GM19240 (cell line): ENCODE results near the gene TTC19.
"Not testable (repeated sequence)": the region's sequence is repeated elsewhere in the genome, so short reads cannot be mapped to it uniquely, and the experiment has no call there.

ENCODE experiments used
- DNase-seq: peaks from one replicate; pipeline ENCODE4 v3.0.0; 2011; ENCODE audit warnings: low spot score; ENCODE audit not compliant: insufficient read length

The TTC19 gene

GRCh38 chr17:16027708-16028584 lies 28.3 kb downstream of the TTC19 start:
- peak; percentile 15 for DNase-seq

GRCh38 chr17:16033729-16034349 lies 34.2 kb downstream of the TTC19 start:
- no peak for DNase-seq

DNA sequence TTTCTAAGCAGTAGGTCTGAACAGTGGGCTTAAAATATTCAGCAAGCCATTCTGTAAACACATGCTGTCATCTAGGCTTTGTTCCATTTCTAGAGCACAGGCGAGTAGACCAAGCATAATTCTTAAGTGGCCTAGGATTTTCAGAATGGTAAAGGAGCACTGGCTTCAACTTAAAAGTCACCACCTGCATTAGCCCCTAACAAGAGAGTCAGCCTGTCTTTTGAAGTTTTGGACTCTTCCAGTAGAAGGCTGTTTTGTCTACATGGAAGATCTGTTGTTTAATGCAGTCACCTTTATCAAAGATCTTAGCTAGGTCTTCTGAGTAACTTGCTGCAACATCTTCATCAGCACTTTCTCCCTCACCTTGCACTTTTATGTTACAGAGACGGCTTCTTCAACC lies 36.6 kb downstream of the TTC19 start:
- DNase-seq, result no peak

DNA sequence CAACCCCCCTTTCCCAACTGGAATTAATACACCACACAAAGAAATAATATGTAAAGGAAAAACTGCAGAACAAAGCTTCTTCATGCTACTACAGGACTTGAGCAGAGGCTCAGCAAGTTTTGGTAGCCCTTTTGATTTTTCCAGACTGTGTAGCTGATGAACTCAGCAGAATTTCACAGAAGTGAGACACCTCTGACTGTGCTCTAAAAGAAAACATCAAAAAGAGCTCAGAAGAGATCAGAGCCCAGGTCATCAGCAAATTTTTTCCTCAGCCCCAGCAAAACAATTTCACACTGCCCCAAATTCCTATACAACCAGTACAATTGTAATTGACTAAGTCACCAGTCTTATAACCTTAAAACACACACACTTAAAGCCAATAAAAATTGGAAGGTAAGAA lies 38.0 kb downstream of the TTC19 start:
- DNase-seq, result no peak

DNA sequence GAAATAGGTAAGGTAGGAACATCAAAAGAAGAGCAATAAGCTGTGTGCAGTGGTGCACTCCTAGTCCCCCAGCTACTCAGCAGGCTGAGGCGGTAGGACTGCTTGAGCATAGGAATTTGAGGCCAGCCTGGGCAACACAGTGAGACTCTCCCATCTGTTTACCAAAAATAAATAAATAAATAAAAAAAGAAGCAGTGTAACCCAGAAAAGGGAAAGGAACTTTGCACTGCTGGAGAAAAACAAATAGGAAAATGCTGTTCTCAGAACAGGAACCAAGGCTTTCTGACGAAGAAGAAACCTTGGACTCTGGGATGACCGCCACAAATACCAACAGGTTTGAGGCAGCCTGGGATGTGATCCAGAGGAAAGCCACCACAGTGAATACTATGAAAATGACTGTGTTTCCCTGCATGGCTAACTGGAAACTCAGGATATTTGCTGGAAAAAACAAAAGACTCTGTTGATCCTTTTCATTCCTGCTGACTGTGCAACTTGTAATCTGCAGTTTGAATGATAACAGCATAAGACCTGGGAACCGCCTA lies 41.2 kb downstream of the TTC19 start:
- DNase-seq, result no peak

DNA sequence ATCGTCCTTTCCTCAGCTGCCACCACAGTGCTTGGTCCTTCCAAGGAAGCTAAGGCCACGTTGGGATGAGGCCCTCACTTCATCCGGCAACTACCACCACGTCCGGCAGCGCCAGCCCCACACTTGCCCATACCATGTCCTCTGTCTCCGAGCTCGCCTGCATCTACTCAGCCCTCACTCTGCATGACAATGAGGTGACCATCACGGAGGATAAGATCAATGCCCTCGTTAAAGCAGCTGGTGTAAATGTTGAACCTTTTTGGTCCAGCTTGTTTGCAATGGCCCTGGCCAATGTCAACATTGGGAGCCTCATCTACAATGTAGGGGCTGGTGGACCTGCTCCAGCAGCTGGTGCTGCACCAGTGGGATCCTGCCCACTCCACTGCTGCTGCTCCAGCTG lies 44.9 kb downstream of the TTC19 start:
- DNase-seq, result no peak

- DNase-seq, result no peak
Observed at GRCh38 chr17:16046966-16047365, 47.3 kb downstream of the TTC19 start.

DNA sequence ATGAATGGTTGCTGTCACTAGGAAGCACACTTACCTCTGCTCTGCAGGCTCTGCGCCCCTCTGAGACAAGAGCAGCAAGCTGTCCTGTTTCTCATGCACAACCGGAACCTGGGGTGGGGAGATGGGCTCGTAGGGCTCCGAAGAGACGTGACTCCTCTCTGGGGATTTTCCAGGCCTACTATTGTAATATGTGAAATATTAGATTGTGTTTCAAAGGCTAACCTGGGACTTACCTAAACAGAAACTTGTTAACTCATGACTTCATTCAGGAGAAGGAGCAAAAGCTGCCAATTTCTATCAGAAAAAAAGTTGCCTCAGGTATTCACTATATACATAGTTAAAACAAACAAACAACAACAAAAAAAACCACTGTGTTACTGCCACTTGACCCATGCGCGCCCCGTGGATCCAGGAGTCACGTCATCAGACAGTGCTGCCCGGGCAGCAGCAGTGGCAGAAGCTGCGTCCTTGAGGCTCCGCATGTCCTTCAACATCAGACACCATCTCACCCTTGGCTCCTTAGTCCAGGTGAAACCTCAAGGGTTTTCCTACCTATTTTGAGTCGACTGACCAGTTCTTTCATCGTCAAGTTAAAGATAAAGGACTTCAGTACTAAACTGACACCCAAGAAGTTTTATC lies 49.3 kb downstream of the TTC19 start:
- no peak for DNase-seq

DNA sequence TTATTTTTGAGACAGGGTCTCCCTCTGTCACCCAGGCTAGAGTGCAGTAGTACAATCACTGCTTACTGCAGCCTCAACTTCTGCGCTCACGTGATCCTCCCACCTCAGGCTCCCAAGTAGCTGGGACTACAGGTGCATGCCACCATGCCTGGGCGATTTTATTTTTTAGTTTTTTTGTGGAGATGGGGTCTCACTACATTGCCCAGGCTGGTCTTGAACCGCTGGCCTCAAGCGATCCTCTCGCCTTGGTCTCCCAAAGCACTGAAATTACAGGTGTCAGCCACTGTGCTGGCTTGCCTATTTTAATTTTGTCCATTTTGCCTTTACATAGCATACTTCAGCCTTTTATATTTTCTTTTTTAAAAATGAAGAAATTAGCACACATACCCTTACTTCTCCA lies 51.2 kb downstream of the TTC19 start:
- no peak for DNase-seq

- DNase-seq, result no peak
Observed at GRCh38 chr17:16052486-16052885, 52.9 kb downstream of the TTC19 start.

DNA sequence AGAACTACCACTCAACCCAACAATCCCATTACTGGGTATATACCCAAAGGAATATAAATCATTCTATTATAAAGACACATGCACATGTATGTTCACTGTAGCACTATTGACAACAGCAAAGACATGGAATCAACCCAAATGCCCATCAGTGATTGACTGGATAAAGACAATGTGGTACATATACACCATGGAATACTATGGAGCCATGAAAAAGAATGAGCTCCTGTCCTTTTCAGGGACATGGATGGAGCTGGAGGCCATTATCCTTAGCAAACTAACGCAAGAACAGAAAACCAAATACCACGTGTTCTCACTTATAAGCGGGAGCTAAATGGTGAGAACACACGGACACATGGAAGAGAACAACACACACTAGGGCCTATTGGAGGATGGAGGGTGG lies 55.5 kb downstream of the TTC19 start:
- not testable (repeated sequence) for DNase-seq

DNA sequence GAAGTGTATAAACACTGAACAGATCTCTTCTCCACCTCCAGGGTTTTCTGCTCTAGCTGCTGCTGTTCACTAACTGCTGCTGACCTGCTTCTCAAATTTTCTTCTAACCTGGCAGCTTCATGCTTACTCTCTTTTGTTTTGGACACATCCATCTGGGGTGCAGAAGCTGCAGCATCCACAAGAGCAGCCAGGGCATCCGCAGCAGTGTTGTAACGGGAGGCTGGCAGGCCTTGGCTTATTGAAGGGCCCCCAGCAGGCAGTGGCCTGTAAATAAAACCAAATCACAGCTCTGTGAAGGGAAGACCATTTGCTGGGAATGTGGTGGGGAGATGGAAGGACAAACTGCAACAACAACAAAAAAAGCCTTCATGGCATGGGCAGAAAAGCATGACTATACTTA lies 62.0 kb downstream of the TTC19 start:
- DNase-seq, result no peak

DNA sequence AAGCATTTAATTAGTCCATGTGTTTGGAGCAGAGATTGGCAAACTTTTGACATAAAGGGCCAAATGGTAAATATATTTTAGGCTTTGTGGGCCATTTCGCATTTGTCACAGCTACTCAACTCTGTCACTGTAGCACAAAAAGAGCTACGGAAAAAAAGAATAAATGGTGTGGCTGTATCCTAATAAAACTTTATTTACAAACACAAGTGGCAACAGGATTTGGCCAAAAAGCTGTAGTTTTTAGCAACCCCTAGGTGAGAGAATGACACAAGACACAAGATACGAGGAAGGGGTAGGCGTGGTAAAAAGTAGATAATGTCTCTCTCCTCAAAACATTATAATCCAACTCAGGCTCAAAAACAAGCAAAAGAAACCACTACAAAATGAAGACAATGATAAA lies 66.5 kb downstream of the TTC19 start:
- DNase-seq, result no peak

DNA sequence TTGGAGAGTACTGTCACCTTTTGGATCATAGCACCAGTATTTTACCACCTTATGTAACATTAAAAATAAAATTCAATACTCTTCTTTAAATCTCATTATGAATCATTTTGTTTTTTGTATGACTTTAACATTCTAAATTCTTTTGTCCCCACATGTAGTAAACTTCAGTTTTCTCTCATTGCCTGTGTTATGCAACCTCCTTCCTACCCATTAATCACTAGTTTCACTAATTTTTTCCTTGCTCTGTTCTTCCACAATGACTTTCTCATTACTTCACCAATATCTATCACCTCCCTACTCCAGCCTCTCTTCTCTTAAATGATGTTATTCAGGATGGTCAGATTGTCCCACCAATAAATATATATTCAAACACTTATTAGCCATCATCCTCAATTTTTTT lies 68.7 kb downstream of the TTC19 start:
- no peak for DNase-seq

DNA sequence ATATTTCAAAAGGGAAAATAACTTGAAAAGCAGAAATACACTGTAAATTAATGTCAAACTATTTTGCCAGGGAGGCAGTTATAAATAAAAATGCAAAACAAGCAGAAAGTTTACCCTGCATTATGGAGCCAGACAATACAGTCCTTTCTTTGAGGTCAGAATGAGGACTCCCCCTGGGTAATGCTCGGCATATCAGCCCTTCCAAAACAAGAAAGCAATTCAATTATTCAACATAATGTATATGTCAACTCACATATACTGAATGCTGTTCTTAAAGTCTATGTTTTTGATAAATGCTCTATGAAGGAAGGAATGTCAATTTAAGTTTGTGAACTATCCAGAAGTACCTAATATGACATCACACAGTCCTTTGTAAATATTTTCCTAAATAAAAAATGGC lies 72.4 kb downstream of the TTC19 start:
- DNase-seq, result no peak

GRCh38 chr17:16073845-16074244 lies 74.2 kb downstream of the TTC19 start:
- no peak for DNase-seq

DNA sequence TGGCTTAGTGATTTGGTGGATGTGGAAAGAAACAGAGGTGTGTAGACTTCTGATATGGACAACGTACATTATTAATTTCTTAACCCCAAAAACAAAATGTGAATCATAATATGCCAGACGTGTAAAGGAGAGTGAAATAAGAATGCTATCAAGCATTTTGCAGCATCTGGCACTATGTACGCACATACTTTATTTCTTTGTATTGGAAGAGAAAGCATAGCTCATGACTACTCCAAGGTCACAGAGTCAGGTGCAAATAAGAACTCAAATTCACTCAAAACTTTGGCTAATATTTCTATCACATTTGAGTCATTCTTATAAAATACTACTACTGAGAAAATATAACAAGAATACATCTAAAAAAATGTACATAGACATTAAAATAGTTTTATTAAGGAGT lies 74.8 kb downstream of the TTC19 start:
- no peak for DNase-seq

GRCh38 chr17:16075949-16076348 lies 76.3 kb downstream of the TTC19 start:
- DNase-seq, result no peak
